Fibroblast of villous mesenchyme (primary cell): ENCODE results near the gene MYBBP1A. TPM values are rescaled to one million over a fixed set of nuclear protein-coding genes. Genes with fewer than 3 reads are reported as not detected.

Source experiments
- DNase-seq: peaks from one replicate; pipeline ENCODE4 v3.0.0-alpha.2; 2010; ENCODE audit warnings: low read depth
- H3K4me3 ChIP-seq: 2 replicates; pipeline ENCODE4 v1.5.1; 2011; ENCODE audit warnings: low read depth, mild to moderate bottlenecking, low read length
- total RNA-seq: library from RNA; depleted of rRNA; stranded (reverse); fragments of >200 nt; gene quantifications from 2 replicates; pipeline ENCODE4 v1.2.3, GENCODE V29; 2012
- TF ChIP-seq, protein P1 (sequence below): IDR thresholded peaks from 2 replicates; pipeline ENCODE4 v1.5.1; 2012; ENCODE audit warnings: low read depth, mild to moderate bottlenecking, low read length; ENCODE audit not compliant: insufficient read depth

MYBBP1A gene
- total RNA-seq, 1 donor = 61.7 TPM

DNA sequence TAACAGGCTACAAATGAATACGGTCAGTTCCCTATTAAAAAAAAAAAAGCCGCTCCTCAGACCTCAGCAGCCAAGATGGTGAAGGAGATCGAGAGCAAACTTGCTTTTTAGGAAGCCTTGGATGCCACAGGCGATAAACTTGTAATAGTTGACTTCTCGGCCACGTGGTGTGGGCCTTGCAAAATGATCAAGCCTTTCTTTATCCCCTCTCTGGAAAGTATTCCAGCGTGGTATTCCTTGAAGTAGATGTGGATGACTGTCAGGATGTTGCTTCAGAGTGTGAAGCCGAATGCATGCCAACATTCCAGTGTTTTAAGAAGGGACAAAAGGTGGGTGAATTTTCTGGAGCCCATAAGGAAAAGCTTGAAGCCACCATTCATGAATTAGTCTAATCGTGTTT is 16.9 kb upstream of the MYBBP1A start:
- TF ChIP-seq, protein P1, sequence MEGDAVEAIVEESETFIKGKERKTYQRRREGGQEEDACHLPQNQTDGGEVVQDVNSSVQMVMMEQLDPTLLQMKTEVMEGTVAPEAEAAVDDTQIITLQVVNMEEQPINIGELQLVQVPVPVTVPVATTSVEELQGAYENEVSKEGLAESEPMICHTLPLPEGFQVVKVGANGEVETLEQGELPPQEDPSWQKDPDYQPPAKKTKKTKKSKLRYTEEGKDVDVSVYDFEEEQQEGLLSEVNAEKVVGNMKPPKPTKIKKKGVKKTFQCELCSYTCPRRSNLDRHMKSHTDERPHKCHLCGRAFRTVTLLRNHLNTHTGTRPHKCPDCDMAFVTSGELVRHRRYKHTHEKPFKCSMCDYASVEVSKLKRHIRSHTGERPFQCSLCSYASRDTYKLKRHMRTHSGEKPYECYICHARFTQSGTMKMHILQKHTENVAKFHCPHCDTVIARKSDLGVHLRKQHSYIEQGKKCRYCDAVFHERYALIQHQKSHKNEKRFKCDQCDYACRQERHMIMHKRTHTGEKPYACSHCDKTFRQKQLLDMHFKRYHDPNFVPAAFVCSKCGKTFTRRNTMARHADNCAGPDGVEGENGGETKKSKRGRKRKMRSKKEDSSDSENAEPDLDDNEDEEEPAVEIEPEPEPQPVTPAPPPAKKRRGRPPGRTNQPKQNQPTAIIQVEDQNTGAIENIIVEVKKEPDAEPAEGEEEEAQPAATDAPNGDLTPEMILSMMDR = no peak
- H3K4me3 ChIP-seq = no peak overlapping the region
- DNase-seq = no peak

DNA sequence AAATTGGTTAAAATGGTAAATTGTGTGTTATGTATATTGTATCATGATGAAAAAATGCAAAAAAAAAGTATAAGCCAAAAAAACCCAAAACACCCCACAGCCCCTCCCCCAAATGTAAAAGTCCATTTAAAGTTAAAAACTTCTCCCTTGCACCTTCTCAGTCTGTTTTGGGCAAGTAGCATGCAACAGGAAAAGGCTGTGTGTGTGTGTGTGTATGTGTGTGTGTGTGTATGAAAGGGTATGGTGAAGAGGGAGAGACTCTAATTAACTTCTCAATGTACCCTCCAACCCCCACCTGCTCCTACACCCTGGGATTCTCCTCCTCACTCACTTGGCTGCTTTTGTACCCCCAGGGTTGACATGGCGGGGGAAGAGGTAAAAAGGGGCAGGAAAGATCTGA is 14.4 kb upstream of the MYBBP1A start:
- TF ChIP-seq, protein P1 = no peak
- no peak overlapping the region for H3K4me3 ChIP-seq
- no peak for DNase-seq

DNA sequence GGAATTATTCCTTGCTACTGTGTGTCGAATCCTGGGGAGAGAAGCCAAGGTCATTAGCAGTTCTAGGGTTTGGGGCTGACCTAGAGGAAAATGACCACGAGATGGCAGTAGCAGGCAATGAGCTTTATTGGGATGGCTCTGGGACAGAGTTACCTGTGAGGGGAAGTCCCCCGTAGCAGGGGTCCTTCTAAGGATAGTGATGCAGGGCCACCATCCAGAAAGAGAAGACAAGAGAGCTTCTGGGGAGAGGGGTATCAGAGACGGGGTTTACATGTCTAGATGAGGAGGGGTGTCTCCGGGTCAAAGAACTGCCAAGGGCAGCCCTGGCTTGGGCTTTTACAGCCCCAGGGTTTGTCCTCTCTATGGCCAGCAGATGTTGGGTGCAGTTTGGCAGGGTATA is 11.6 kb upstream of the MYBBP1A start:
- TF ChIP-seq, protein P1 = peak; percentile 82
- DNase-seq = peak; percentile 51
- no peak overlapping the region for H3K4me3 ChIP-seq

DNA sequence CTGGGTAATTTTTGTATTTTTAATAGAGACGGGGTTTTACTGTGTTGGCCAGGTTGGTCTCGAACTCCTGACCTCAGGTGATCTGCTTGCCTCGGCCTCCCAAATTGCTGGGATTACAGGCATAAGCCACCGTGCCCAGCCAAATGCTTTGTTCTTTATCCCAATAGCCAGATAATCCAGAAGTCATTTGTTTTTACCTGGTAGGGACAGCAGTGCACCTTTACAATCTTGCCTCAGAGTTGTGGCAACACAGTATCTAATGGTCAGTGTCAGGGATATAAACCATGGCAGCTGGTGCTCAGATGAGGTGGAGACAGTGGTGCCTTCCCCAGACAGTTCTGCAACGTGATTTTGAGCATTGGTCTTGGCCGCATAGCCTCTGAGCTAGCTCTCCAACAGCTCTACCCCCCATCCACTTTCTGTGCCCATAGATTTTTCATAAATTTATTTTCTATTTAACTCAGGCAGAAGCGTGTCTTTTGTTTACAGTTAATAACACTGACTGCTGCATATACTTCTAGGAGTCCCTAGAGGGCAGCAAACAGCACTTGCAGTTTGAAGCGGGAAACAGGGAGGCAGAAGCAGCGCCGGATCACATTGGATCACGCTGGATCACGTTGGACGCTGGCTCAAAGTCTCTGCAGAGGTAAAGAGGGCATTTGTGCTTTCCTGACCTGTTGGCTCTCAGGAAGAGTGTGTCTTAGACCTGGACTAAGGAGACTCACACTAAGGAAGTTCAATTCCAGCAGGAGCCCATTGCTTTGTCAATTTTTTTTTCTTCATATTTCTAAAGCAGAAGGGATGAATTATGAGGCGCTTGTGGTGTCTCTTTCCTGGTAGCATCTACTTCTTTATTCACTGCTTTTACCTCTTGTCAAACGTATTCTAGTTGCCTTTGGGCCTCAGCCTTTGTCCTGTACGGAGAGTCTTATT is 10.3 kb upstream of the MYBBP1A start:
- no peak overlapping the region for H3K4me3 ChIP-seq
- TF ChIP-seq, protein P1 = peak; percentile 92
- DNase-seq = peak; percentile 72

DNA sequence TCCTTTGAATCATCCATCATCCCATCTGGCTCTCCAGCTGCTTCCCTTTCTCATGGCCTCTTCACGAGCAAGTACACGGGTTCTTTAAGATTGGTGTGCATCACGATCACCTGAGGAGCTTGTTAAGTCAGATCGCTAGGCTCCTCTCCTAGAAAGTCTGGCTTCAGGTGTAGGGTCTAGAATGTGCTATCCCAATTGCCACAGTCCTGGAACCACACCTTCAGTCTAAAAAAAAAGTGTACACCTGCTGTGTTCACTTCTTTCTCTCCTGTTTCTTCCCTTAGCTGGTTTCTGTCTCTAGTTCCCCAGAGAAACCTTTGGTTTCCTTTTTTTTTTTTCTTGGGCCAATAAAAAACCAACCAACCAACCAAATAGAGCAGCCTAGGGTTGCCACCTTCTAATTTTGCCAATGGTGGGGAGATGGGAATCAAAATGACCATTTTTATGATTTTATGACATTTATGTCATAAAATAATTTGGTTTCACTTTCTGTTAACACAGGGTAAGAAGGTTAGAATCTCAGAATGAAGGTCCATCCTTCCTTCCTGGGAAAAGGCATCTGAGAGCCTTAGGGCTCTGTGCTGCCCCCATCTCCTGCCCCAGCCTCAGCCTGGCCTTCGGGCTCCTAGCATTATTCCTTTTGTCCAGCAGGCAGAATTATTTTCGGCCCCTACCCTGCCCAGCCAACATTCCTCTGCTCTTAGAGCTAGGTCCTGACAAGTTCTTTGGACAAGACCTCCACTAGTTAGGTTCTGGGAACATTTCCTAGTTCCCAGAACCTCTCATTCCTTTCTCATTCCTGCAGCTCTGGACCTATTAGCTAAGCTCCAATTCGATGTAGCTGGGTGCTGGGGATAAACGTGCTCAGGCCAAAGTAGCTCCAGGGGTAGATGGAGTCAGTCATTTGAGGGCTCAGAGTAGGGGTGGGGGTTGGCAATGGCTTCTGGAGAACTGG is 7.1 kb upstream of the MYBBP1A start:
- H3K4me3 ChIP-seq = no peak overlapping the region
- DNase-seq = no peak
- TF ChIP-seq, protein P1 = no peak

DNA sequence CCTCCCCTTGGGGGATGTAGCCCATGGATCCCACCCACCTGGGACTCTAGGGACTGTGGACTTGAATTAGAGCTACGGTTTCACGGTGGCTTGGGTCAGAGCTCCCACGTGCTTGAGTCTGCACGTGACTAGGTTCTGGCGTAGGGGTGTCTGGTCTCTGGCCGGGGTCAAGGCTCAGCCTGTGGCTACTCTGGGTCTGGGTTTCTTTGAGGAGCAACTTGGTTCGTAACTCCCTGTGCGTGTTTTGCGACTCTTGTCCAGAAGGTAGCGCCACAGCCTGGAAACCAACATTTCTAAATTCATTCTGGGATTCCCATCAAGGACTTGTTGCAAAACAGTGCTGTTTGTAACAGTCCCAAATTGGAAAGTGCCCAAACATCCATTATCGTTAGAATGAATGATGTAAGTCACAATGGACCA is 5.7 kb upstream of the MYBBP1A start:
- no peak overlapping the region for H3K4me3 ChIP-seq
- TF ChIP-seq, protein P1 = peak; percentile 15
- no peak for DNase-seq
